SHP77 treated with DMSO at 0.1 percent for 48 hours (cell line): ENCODE measurements around the gene HS3ST5.
"Not testable (repeated sequence)": the region's sequence is repeated elsewhere in the genome, so short reads cannot be mapped to it uniquely, and the experiment has no call there.

Experiments
- DNase-seq: peaks from one replicate; lab custom pipeline; 2025; lab: John Stamatoyannopoulos, UW

The HS3ST5 gene

GRCh38 chr6:114334237-114334636 lies 8.6 kb downstream of the HS3ST5 start:
- no peak for DNase-seq

DNA sequence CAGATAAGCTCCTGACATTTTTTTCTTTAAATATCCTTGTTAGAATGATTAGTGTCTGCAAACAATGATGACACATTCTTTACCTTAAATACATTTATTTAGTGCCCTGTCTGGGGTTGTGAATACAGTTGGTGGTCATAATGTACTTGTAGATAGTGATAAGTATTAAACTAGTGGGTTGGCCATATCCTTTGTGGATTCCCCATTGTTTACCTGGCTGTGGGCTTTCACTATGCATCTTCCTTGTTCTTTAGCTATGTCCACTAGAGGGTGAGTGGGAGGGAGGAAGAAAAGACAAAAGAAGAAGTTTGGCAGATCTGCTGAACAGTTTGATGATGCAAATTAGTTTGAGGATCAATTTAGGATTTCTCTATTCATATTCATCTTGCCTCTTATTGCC lies 15.7 kb downstream of the HS3ST5 start:
- DNase-seq = no peak

DNA sequence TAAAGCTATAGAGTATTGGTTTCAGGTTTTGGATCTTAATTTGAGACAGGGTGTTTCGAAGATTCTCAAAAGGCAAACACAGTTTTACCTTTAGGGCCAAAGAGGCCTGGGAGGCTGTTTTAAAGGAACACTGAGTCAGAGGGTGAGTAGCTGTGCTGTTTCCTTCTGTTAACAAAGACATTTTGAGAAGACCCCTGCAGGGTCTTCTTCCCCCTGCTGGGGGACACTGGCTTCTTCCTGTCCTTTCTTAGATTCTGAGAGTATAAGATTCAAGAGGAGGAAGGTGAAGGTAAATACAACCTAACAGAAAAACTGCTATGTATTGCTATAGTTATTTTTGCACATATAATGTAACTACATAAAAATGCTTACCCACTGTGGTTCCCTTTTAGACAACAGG lies 19.0 kb downstream of the HS3ST5 start:
- DNase-seq = no peak

GRCh38 chr6:114319749-114320148 lies 23.1 kb downstream of the HS3ST5 start:
- no peak for DNase-seq

- peak; percentile 29 for DNase-seq
Observed at GRCh38 chr6:114315831-114316595, 26.8 kb downstream of the HS3ST5 start.

DNA sequence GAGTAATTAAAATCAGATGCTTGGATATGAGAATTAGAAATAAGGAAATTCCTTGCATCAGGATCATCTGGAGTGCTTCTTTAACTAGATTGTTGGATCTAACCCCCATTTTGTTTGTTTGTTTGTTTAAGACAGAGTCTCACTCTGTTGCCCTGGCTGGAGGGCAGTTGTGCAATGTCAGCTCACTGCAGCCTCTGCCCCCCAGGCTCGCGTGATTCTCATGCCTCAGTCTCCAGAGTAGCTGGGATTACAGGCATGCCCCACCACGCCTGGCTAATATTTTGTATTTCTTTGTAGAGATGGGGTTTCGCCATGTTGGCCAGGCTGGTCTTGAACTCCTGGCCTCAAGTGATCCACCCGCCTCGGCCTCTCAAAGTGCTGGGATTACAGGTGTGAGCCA lies 29.0 kb downstream of the HS3ST5 start:
- not testable (repeated sequence) for DNase-seq

DNA sequence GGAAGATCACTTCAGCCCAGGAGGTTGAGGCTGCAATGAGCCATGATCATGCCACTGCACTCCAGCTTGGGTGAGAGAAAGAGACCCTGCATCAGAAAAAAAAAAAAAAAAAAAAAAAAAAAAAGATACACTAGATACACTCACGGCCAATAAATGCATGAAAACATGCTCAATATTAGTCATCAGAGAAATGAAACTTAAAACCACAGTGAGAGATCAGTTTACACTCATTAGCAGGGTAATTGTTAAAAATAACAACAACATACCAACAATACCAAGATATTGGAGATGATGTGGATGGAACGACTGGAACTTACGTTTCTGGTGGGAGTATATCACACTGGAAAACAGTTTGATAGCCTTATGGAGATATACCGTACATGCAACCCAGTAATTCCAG lies 29.9 kb downstream of the HS3ST5 start:
- no peak for DNase-seq

DNA sequence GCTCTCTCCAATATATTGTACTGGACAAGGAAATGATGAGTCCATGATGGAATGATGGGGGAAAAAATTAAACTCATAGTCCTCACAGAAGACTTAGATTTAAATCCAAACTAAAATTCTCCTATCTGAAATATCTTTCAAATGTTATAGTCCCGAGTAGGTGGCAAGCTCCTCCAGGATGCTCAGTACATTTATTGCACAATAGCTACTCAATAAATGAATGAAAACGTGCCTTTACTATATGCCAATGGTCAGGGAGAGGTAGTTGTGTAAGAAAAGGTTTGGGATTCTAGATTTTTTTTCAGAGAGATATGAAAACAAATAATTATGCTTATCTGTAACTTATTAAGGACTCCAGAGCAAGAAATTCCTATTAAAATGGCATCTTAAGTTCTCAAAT lies 32.8 kb downstream of the HS3ST5 start:
- no peak for DNase-seq

- DNase-seq = peak; percentile 5
Observed at GRCh38 chr6:114304304-114304887, 38.4 kb downstream of the HS3ST5 start.

GRCh38 chr6:114301596-114302219 lies 41.1 kb downstream of the HS3ST5 start:
- DNase-seq = no peak

GRCh38 chr6:114297135-114297534 lies 45.7 kb downstream of the HS3ST5 start:
- DNase-seq = no peak

GRCh38 chr6:114292431-114292830 lies 50.4 kb downstream of the HS3ST5 start:
- no peak for DNase-seq

DNA sequence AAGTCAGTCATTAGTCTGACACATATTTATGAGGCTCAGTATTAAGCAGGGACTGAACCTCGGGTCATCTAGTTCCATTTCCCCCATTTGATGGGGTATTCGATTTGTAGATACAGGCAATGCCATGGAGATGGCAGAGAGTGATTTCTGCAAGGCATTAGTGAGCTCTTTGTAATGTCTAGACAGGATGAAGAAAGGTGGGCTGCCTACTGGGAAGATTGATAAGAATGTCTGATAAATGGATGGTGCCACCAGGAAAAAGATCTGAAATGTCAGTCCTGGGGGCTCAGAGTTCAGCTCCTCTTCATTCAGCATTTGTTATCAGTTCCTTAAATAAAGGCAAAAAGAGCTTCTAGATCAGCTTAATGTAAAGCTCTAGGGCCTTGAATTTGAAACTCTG lies 51.4 kb downstream of the HS3ST5 start:
- no peak for DNase-seq

- DNase-seq = no peak
Observed at GRCh38 chr6:114290864-114291263, 52.0 kb downstream of the HS3ST5 start.

- no peak for DNase-seq
Observed at GRCh38 chr6:114288701-114289495, 53.9 kb downstream of the HS3ST5 start.

- DNase-seq = no peak
Observed at GRCh38 chr6:114287461-114287860, 55.4 kb downstream of the HS3ST5 start.

DNA sequence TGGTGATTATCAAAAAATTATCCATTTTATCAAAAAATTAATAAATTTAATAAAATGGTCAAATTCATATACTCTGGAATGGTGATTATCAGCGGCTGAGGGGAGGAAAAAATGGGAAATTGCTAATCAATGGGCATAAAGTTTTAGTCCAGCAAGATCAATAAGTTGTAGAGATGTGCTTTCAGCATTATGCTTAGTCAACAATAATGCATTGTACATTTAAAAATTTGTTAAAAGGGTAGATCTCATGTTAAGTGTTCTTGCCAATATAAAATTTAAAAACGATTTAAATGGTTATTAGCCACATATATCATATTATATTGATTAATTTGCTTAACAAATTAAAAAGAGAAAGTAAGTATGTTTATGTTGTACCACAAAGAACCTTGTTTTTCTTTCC lies 56.6 kb downstream of the HS3ST5 start:
- DNase-seq = no peak

GRCh38 chr6:114284281-114284680 lies 58.5 kb downstream of the HS3ST5 start:
- no peak for DNase-seq

GRCh38 chr6:114282292-114282691 lies 60.5 kb downstream of the HS3ST5 start:
- DNase-seq = no peak

GRCh38 chr6:114281496-114281895 lies 61.3 kb downstream of the HS3ST5 start:
- DNase-seq = no peak

- DNase-seq = no peak
Observed at GRCh38 chr6:114280239-114280982, 62.4 kb downstream of the HS3ST5 start.

GRCh38 chr6:114277220-114277619 lies 65.6 kb downstream of the HS3ST5 start:
- no peak for DNase-seq
